ENCODE results near the gene ABCC1.

The ABCC1 gene

GRCh38 chr16:16038950-16039349, 89.5 kb downstream of the ABCC1 start:
- Histone ChIP-seq H3K36me3 (ENCODE audit: control insufficient read depth in 1 of 2, insufficient read depth in 2 of 2, low read length in 2 of 2) (peaks cover 7 to 11% of the 10 kb centered on the region in 2 experiments), H3K4me1 (ENCODE audit: control insufficient read depth in 1 of 2, insufficient read depth in 2 of 2, low read length in 2 of 2) (peaks cover 14% of the 10 kb centered on the region in 2 experiments), H3K14ac (ENCODE audit: low read length) (no peak overlapping the region), H3K4ac (ENCODE audit: low read depth, low read length) (no peak overlapping the region), H3K27ac (ENCODE audit: low read depth, low read length) (no peak overlapping the region), H3K4me2 (ENCODE audit: low read length) (no peak overlapping the region), H3K9ac (ENCODE audit: low read length) (no peak overlapping the region), H3K27me3 (ENCODE audit: insufficient read depth, low read length) (no peaks in the 10 kb centered on the region), H4K91ac (ENCODE audit: low read depth, low read length) (no peak overlapping the region), H3K4me3 (ENCODE audit: low read depth, low read length) (no peak overlapping the region), H3K79me1 (ENCODE audit: low read length) (no peaks in the 10 kb centered on the region), H3K79me2 (ENCODE audit: control insufficient read depth, insufficient read depth, low read length, poor library complexity) (no peaks in the 10 kb centered on the region), H2BK120ac (ENCODE audit: insufficient read depth, low read length, poor library complexity) (no peak overlapping the region), H3K9me3 (ENCODE audit: insufficient read depth, low read depth, low read length) (no peaks in the 10 kb centered on the region), H2AFZ (ENCODE audit: insufficient read depth, low read length, poor library complexity) (no peak overlapping the region), H2AK5ac (ENCODE audit: low read length) (no peak overlapping the region), H2BK5ac (ENCODE audit: low read depth, low read length, poor library complexity) (no peak overlapping the region), H4K12ac (ENCODE audit: low read depth, low read length) (no peak overlapping the region), H4K8ac (ENCODE audit: low read depth, low read length) (no peak overlapping the region), H2BK12ac (ENCODE audit: low read length) (no peak overlapping the region), H3K23ac (ENCODE audit: low read length) (no peak overlapping the region), H3K18ac (ENCODE audit: low read length) (no peak overlapping the region)
- DNase-seq = no peak
- 100% methylated on average over 1 of the region's 6 CpGs for WGBS (ENCODE audit: extremely low coverage, insufficient coverage, insufficient read length)

- Histone ChIP-seq H4K12ac (ENCODE audit: low read depth, low read length) (no peak overlapping the region), H2BK120ac (ENCODE audit: insufficient read depth, low read length, poor library complexity) (no peak overlapping the region), H3K18ac (ENCODE audit: low read length) (no peak overlapping the region), H3K27me3 (ENCODE audit: insufficient read depth, low read length) (no peaks in the 10 kb centered on the region), H3K9me3 (ENCODE audit: insufficient read depth, low read depth, low read length) (no peaks in the 10 kb centered on the region), H3K4ac (ENCODE audit: low read depth, low read length) (no peak overlapping the region), H3K27ac (ENCODE audit: low read depth, low read length) (no peak overlapping the region), H2BK5ac (ENCODE audit: low read depth, low read length, poor library complexity) (no peak overlapping the region), H3K36me3 (ENCODE audit: control insufficient read depth in 1 of 2, insufficient read depth in 2 of 2, low read length in 2 of 2) (peaks cover 15 to 22% of the 10 kb centered on the region in 2 experiments), H3K79me2 (ENCODE audit: control insufficient read depth, insufficient read depth, low read length, poor library complexity) (no peaks in the 10 kb centered on the region), H2AK5ac (ENCODE audit: low read length) (no peak overlapping the region), H3K4me3 (ENCODE audit: low read depth, low read length) (no peak overlapping the region), H3K79me1 (ENCODE audit: low read length) (no peaks in the 10 kb centered on the region), H3K14ac (ENCODE audit: low read length) (peak overlapping the region; percentile 13), H3K4me1 (ENCODE audit: control insufficient read depth in 1 of 2, insufficient read depth in 2 of 2, low read length in 2 of 2) (peaks cover 12 to 16% of the 10 kb centered on the region in 2 experiments), H3K9ac (ENCODE audit: low read length) (no peak overlapping the region), H2BK12ac (ENCODE audit: low read length) (no peak overlapping the region), H4K8ac (ENCODE audit: low read depth, low read length) (no peak overlapping the region), H3K23ac (ENCODE audit: low read length) (no peak overlapping the region), H3K4me2 (ENCODE audit: low read length) (no peak overlapping the region), H4K91ac (ENCODE audit: low read depth, low read length) (no peak overlapping the region), H2AFZ (ENCODE audit: insufficient read depth, low read length, poor library complexity) (no peak overlapping the region)
- WGBS (ENCODE audit: extremely low coverage, insufficient coverage, insufficient read length) = no CpG with 5 or more reads among the region's 10 CpGs
- DNase-seq = no peak
Measured at GRCh38 chr16:16041196-16041892, 91.9 kb downstream of the ABCC1 start.

GRCh38 chr16:16042076-16042475, 92.7 kb downstream of the ABCC1 start:
- no peak overlapping the region for H3K18ac ChIP-seq (ENCODE audit: low read length)
- H4K91ac ChIP-seq (ENCODE audit: low read depth, low read length) = no peak overlapping the region
- H3K23ac ChIP-seq (ENCODE audit: low read length) = no peak overlapping the region
- no peak overlapping the region for H3K4me3 ChIP-seq (ENCODE audit: low read depth, low read length)
- no peak overlapping the region for H2BK5ac ChIP-seq (ENCODE audit: low read depth, low read length, poor library complexity)
- WGBS (ENCODE audit: extremely low coverage, insufficient coverage, insufficient read length) = no CpG with 5 or more reads among the region's 2 CpGs
- no peak for DNase-seq
- no peaks in the 10 kb centered on the region for H3K27me3 ChIP-seq (ENCODE audit: insufficient read depth, low read length)
- peaks cover 17 to 26% of the 10 kb centered on the region in 2 experiments for H3K36me3 ChIP-seq (ENCODE audit: control insufficient read depth in 1 of 2, insufficient read depth in 2 of 2, low read length in 2 of 2)
- no peak overlapping the region for H2AK5ac ChIP-seq (ENCODE audit: low read length)
- H4K8ac ChIP-seq (ENCODE audit: low read depth, low read length) = no peak overlapping the region
- H2AFZ ChIP-seq (ENCODE audit: insufficient read depth, low read length, poor library complexity) = no peak overlapping the region
- H3K4ac ChIP-seq (ENCODE audit: low read depth, low read length) = no peak overlapping the region
- no peak overlapping the region for H3K27ac ChIP-seq (ENCODE audit: low read depth, low read length)
- H2BK120ac ChIP-seq (ENCODE audit: insufficient read depth, low read length, poor library complexity) = no peak overlapping the region
- H3K4me2 ChIP-seq (ENCODE audit: low read length) = no peak overlapping the region
- no peaks in the 10 kb centered on the region for H3K79me1 ChIP-seq (ENCODE audit: low read length)
- H3K9me3 ChIP-seq (ENCODE audit: insufficient read depth, low read depth, low read length) = no peaks in the 10 kb centered on the region
- no peak overlapping the region for H4K12ac ChIP-seq (ENCODE audit: low read depth, low read length)
- H3K4me1 ChIP-seq (ENCODE audit: control insufficient read depth in 1 of 2, insufficient read depth in 2 of 2, low read length in 2 of 2) = peaks cover 9 to 13% of the 10 kb centered on the region in 2 experiments
- no peak overlapping the region for H2BK12ac ChIP-seq (ENCODE audit: low read length)
- H3K79me2 ChIP-seq (ENCODE audit: control insufficient read depth, insufficient read depth, low read length, poor library complexity) = no peaks in the 10 kb centered on the region
- no peak overlapping the region for H3K9ac ChIP-seq (ENCODE audit: low read length)
- H3K14ac ChIP-seq (ENCODE audit: low read length) = no peak overlapping the region

GRCh38 chr16:16045296-16045695, 95.9 kb downstream of the ABCC1 start:
- DNase-seq = no peak
- Histone ChIP-seq H2AK5ac (ENCODE audit: low read length) (no peak overlapping the region), H4K91ac (ENCODE audit: low read depth, low read length) (no peak overlapping the region)

More at GRCh38 chr16:16045296-16045695, 95.9 kb downstream of the ABCC1 start:
- H3K9me3 ChIP-seq (ENCODE audit: insufficient read depth, low read depth, low read length) = no peaks in the 10 kb centered on the region
- no peak overlapping the region for H3K23ac ChIP-seq (ENCODE audit: low read length)
- H3K4me3 ChIP-seq (ENCODE audit: low read depth, low read length) = no peak overlapping the region
- no peak overlapping the region for H4K12ac ChIP-seq (ENCODE audit: low read depth, low read length)
- no peaks in the 10 kb centered on the region for H3K27me3 ChIP-seq (ENCODE audit: insufficient read depth, low read length)
- H4K8ac ChIP-seq (ENCODE audit: low read depth, low read length) = no peak overlapping the region
- no peak overlapping the region for H3K4ac ChIP-seq (ENCODE audit: low read depth, low read length)
- H2BK12ac ChIP-seq (ENCODE audit: low read length) = no peak overlapping the region
- H2BK5ac ChIP-seq (ENCODE audit: low read depth, low read length, poor library complexity) = no peak overlapping the region
- H2AFZ ChIP-seq (ENCODE audit: insufficient read depth, low read length, poor library complexity) = no peak overlapping the region
- H3K4me2 ChIP-seq (ENCODE audit: low read length) = no peak overlapping the region
- H3K9ac ChIP-seq (ENCODE audit: low read length) = no peak overlapping the region
- no peaks in the 10 kb centered on the region for H3K79me2 ChIP-seq (ENCODE audit: control insufficient read depth, insufficient read depth, low read length, poor library complexity)
- peaks cover 9 to 13% of the 10 kb centered on the region in 2 experiments for H3K4me1 ChIP-seq (ENCODE audit: control insufficient read depth in 1 of 2, insufficient read depth in 2 of 2, low read length in 2 of 2)
- no peak overlapping the region for H3K27ac ChIP-seq (ENCODE audit: low read depth, low read length)
- H2BK120ac ChIP-seq (ENCODE audit: insufficient read depth, low read length, poor library complexity) = no peak overlapping the region
- no CpG with 5 or more reads among the region's 2 CpGs for WGBS (ENCODE audit: extremely low coverage, insufficient coverage, insufficient read length)
- H3K79me1 ChIP-seq (ENCODE audit: low read length) = no peaks in the 10 kb centered on the region
- H3K18ac ChIP-seq (ENCODE audit: low read length) = no peak overlapping the region
- H3K14ac ChIP-seq (ENCODE audit: low read length) = no peak overlapping the region
- peaks cover 19 to 24% of the 10 kb centered on the region in 2 experiments for H3K36me3 ChIP-seq (ENCODE audit: control insufficient read depth in 1 of 2, insufficient read depth in 2 of 2, low read length in 2 of 2)

All from trophoblast cell (in vitro differentiated cells and primary cell).